H9 (cell line): ENCODE data around the gene RAB3C. TPM values are rescaled to one million over a fixed set of nuclear protein-coding genes. Genes with fewer than 3 reads are reported as not detected.

Experiments
- DNase-seq: peaks from one replicate; pipeline ENCODE4 v3.0.0-alpha.2; 2017
- H2AFZ ChIP-seq: one replicate; pipeline ENCODE4 v1.6.1; 2013; ENCODE audit warnings: mild to moderate bottlenecking, low read length, control low read depth, moderate library complexity
- H2AK5ac ChIP-seq: 2 replicates; pipeline ENCODE4 v1.6.1; 2013; ENCODE audit warnings: low read length, control low read depth, mixed read lengths; ENCODE audit not compliant: insufficient read length
- H2BK120ac ChIP-seq: one replicate; pipeline ENCODE4 v1.6.1; 2013; ENCODE audit warnings: low read depth, mild to moderate bottlenecking, low read length, control low read depth, inconsistent platforms; ENCODE audit not compliant: poor library complexity, severe bottlenecking
- H2BK12ac ChIP-seq: 2 replicates; pipeline ENCODE4 v1.6.1; 2013; ENCODE audit warnings: low read length, control low read depth, mixed read lengths, low read depth; ENCODE audit not compliant: insufficient read length
- H2BK15ac ChIP-seq: 2 replicates; pipeline ENCODE4 v1.6.1; 2013; ENCODE audit warnings: low read depth, low read length, control low read depth
- H2BK20ac ChIP-seq: one replicate; pipeline ENCODE4 v1.6.1; 2013; ENCODE audit warnings: low read depth, mild to moderate bottlenecking, low read length, control low read depth, inconsistent platforms; ENCODE audit not compliant: poor library complexity, severe bottlenecking
- H2BK5ac ChIP-seq: 2 replicates; pipeline ENCODE4 v1.6.1; 2013; ENCODE audit warnings: low read length, control low read depth, mixed read lengths; ENCODE audit not compliant: insufficient read length
- H3K14ac ChIP-seq: 2 replicates; pipeline ENCODE4 v1.6.1; 2013; ENCODE audit warnings: low read length, control low read depth; ENCODE audit not compliant: insufficient read depth
- H3K18ac ChIP-seq: 2 replicates; pipeline ENCODE4 v1.6.1; 2013; ENCODE audit warnings: low read depth, mild to moderate bottlenecking, mixed read lengths, low read length, control low read depth; ENCODE audit not compliant: insufficient read length
- H3K23ac ChIP-seq: 2 replicates; pipeline ENCODE4 v1.6.1; 2013; ENCODE audit warnings: low read length, control low read depth, mixed read lengths, low read depth; ENCODE audit not compliant: insufficient read length
- H3K23me2 ChIP-seq: 2 replicates; pipeline ENCODE4 v1.6.1; 2013; ENCODE audit warnings: low read depth, mild to moderate bottlenecking, mixed read lengths, low read length, control low read depth; ENCODE audit not compliant: insufficient read length, poor library complexity, severe bottlenecking
- H3K27ac ChIP-seq: 2 replicates; pipeline ENCODE4 v1.5.1; 2013; ENCODE audit warnings: low read length, control low read depth, mixed read lengths, low read depth; ENCODE audit not compliant: insufficient read length
- H3K27me3 ChIP-seq: 2 replicates; pipeline ENCODE4 v1.6.1; 2013; ENCODE audit warnings: low read length, control low read depth, inconsistent platforms; ENCODE audit not compliant: insufficient read depth
- H3K4ac ChIP-seq: 2 replicates; pipeline ENCODE4 v1.6.1; 2013; ENCODE audit warnings: low read depth, mild to moderate bottlenecking, control low read depth, inconsistent platforms, low read length, moderate library complexity
- H3K4me1 ChIP-seq: 2 replicates; pipeline ENCODE4 v1.6.1; 2013; ENCODE audit warnings: low read length, control low read depth, inconsistent platforms; ENCODE audit not compliant: insufficient read depth
- H3K4me2 ChIP-seq: 2 replicates; pipeline ENCODE4 v1.6.1; 2013; ENCODE audit warnings: low read length, control low read depth, mixed read lengths; ENCODE audit not compliant: insufficient read length, insufficient read depth
- H3K56ac ChIP-seq: 2 replicates; pipeline ENCODE4 v1.6.1; 2013; ENCODE audit warnings: low read depth, mild to moderate bottlenecking, mixed read lengths, low read length, control low read depth; ENCODE audit not compliant: insufficient read length
- H3K79me1 ChIP-seq: 2 replicates; pipeline ENCODE4 v1.6.1; 2013; ENCODE audit warnings: low read depth, mild to moderate bottlenecking, moderate library complexity, low read length, control low read depth, inconsistent platforms; ENCODE audit not compliant: insufficient read depth, poor library complexity, severe bottlenecking
- H3K79me2 ChIP-seq: 2 replicates; pipeline ENCODE4 v1.6.1; 2013; ENCODE audit warnings: low read length, control low read depth, inconsistent platforms; ENCODE audit not compliant: insufficient read depth
- H3K9ac ChIP-seq: 2 replicates; pipeline ENCODE4 v1.6.1; 2013; ENCODE audit warnings: low read length, control low read depth, mixed read lengths; ENCODE audit not compliant: insufficient read length; ENCODE audit errors: extremely low read depth
- H3K9me3 ChIP-seq: one replicate; pipeline ENCODE4 v1.6.1; 2013; ENCODE audit warnings: low read depth, low read length, inconsistent platforms; ENCODE audit not compliant: control insufficient read depth
- H3T11ph ChIP-seq: one replicate; pipeline ENCODE4 v1.6.1; 2013; ENCODE audit warnings: mild to moderate bottlenecking, low read length, control low read depth, inconsistent platforms
- H4K20me1 ChIP-seq: one replicate; pipeline ENCODE4 v1.6.1; 2013; ENCODE audit not compliant: control insufficient read depth, insufficient read length, insufficient read depth
- H4K5ac ChIP-seq: 2 replicates; pipeline ENCODE4 v1.6.1; 2013; ENCODE audit warnings: low read depth, mild to moderate bottlenecking, mixed read lengths, low read length, control low read depth; ENCODE audit not compliant: insufficient read length
- H4K8ac ChIP-seq: replicated peaks from 2 replicates; pipeline ENCODE4 v1.6.1; 2013; ENCODE audit warnings: low read length, control low read depth, mixed read lengths, low read depth; ENCODE audit not compliant: insufficient read length
- H4K91ac ChIP-seq: 2 replicates; pipeline ENCODE4 v1.6.1; 2013; ENCODE audit warnings: low read depth, mild to moderate bottlenecking, moderate library complexity, mixed read lengths, low read length, control low read depth; ENCODE audit not compliant: insufficient read length
- H3K27ac Mint-ChIP-seq, 3 experiments: 2 replicates in 2 of 3; 3 replicates in 1 of 3; pipeline ENCODE4 v1.8.0; 2020 to 2021; ENCODE audit warnings: mixed read lengths in 3 of 3, mild to moderate bottlenecking in 1 of 3, moderate library complexity in 1 of 3
- H3K27me3 Mint-ChIP-seq: 2 replicates; pipeline ENCODE4 v1.8.0; 2021; ENCODE audit warnings: low read depth, mild to moderate bottlenecking, moderate library complexity, mixed read lengths
- H3K36me3 Mint-ChIP-seq, 3 experiments: 2 replicates in 2 of 3; 3 replicates in 1 of 3; pipeline ENCODE4 v1.8.0; 2020 to 2021; ENCODE audit warnings: low read depth in 3 of 3, mixed read lengths in 3 of 3; ENCODE audit not compliant: insufficient read depth in 1 of 3
- H3K4me1 Mint-ChIP-seq, 2 experiments: 2 replicates each; pipeline ENCODE4 v1.8.0; 2020; ENCODE audit warnings: mixed read lengths in 2 of 2
- H3K4me3 Mint-ChIP-seq, 2 experiments: 2 replicates in 1 of 2; 3 replicates in 1 of 2; pipeline ENCODE4 v1.8.0; 2020 to 2021; ENCODE audit warnings: mild to moderate bottlenecking in 2 of 2, mixed read lengths in 2 of 2, moderate library complexity in 1 of 2
- H3K9me3 Mint-ChIP-seq, 2 experiments: 2 replicates in 1 of 2; 3 replicates in 1 of 2; pipeline ENCODE4 v1.8.0; 2020; ENCODE audit warnings: mild to moderate bottlenecking in 2 of 2, mixed read lengths in 2 of 2, moderate library complexity in 1 of 2
- WGBS: extraction: QIAGEN DNeasy Blood & Tissue Kit; methylation state at CpG from one replicate; pipeline ENCODE4 v1.1.7; 2013; ENCODE audit warnings: missing lambda C conversion rate, low lambda C conversion rate, mixed read lengths; ENCODE audit not compliant: insufficient read length; ENCODE audit errors: extremely low coverage; 5-methylcytosine and 5-hydroxymethylcytosine counted together
- total RNA-seq: library from RNA; stranded (reverse); gene quantifications from 2 replicates; pipeline ENCODE4 v1.2.1, GENCODE V29; 2021
- TF ChIP-seq, protein P1 (sequence below): fragments of 200-600 bp; sonication (generic); conservative IDR thresholded peaks from 3 replicates; pipeline ENCODE4 v1.8.0; 2021; ENCODE audit warnings: antibody characterized with exemption, mild to moderate bottlenecking

RAB3C gene
- total RNA-seq, 1 experiment from 2014 or later = 16.3 TPM

DNA sequence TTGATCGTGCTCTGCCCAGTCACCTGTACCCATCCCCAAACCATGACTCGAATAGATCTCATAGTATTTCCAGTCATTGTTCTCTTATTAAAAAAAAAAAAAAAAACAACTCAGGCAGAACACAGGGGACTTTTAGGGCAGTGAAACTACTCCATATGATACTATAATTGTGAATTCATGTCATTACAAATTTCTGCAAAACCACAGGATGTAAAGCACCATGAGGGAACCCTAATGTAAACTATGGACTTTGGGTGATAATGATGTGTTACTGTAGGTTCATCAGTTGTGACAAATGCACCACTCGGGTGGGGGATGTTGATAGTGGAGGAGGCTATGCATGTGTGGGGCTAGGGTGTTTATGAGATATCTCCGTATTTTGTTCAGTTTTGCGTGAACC lies 133.8 kb downstream of the RAB3C start:
- Histone ChIP-seq H3K56ac (no peak overlapping the region), H3K79me1 (no peaks in the 10 kb centered on the region), H2BK20ac (no peak overlapping the region), H4K8ac (no peak overlapping the region), H4K5ac (no peak overlapping the region), H3K9ac (no peak overlapping the region), H3T11ph (no peak overlapping the region), H3K27me3 (no peaks in the 10 kb centered on the region), H3K4me2 (no peak overlapping the region), H3K23ac (no peak overlapping the region), H4K91ac (no peak overlapping the region), H2AFZ (no peak overlapping the region), H3K4ac (no peak overlapping the region), H3K79me2 (no peaks in the 10 kb centered on the region), H2AK5ac (no peak overlapping the region), H3K14ac (no peak overlapping the region), H3K4me1 (peaks cover 7% of the 10 kb centered on the region; the same call in 1 of the 2 replicates), H3K23me2 (no peaks in the 10 kb centered on the region), H3K18ac (no peak overlapping the region), H2BK12ac (no peak overlapping the region), H3K27ac (no peak overlapping the region), H2BK15ac (no peak overlapping the region), H3K9me3 (no peaks in the 10 kb centered on the region), H2BK5ac (no peak overlapping the region), H4K20me1 (no peaks in the 10 kb centered on the region), H2BK120ac (no peak overlapping the region)
- TF ChIP-seq, protein P1, sequence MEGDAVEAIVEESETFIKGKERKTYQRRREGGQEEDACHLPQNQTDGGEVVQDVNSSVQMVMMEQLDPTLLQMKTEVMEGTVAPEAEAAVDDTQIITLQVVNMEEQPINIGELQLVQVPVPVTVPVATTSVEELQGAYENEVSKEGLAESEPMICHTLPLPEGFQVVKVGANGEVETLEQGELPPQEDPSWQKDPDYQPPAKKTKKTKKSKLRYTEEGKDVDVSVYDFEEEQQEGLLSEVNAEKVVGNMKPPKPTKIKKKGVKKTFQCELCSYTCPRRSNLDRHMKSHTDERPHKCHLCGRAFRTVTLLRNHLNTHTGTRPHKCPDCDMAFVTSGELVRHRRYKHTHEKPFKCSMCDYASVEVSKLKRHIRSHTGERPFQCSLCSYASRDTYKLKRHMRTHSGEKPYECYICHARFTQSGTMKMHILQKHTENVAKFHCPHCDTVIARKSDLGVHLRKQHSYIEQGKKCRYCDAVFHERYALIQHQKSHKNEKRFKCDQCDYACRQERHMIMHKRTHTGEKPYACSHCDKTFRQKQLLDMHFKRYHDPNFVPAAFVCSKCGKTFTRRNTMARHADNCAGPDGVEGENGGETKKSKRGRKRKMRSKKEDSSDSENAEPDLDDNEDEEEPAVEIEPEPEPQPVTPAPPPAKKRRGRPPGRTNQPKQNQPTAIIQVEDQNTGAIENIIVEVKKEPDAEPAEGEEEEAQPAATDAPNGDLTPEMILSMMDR = no peak
- Mint-ChIP-seq H3K9me3 (peaks cover 10 to 13% of the 10 kb centered on the region in 2 experiments), H3K27me3 (no peaks in the 10 kb centered on the region), H3K4me1 (peaks cover 42% of the 10 kb centered on the region in 2 experiments), H3K36me3 (peaks cover 5 to 15% (median 11%) of the 10 kb centered on the region in 3 experiments; a peak in 6 of 7 replicates), H3K4me3 (no peak overlapping the region), H3K27ac (peak overlapping the region in 2 of 3 experiments; percentile 12 to 70; a peak in 4 of 7 replicates)
- no peak for DNase-seq
- no CpG with 5 or more reads among the region's 5 CpGs for WGBS
